ENCODE data around the gene SRRM4.

DNA sequence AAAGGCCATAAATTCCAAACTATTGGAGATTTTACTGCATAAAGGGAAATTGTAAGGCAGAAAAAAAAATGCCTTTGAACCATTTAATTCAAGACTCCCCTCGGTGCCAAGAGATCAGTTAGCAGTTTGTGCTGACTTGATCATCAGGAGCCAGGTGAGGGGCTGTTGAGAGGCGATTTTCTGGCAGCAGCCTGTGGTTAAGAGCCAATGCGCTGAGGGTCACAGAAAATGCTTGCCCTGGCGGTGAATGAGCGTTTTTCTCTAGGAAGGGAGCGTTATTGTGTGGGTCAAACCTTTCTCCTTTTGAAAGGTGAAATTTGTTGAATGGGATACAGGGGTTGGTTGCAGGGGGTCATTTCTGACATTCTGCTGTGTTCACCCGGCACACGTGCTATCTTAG lies 4.7 kb downstream of the SRRM4 start:
- TF ChIP-seq SUZ12 (IDR thresholded peaks at IDR 0.05), result no peak
- TF ChIP-seq SP1 (IDR thresholded peaks at IDR 0.05), result no peak
- no peak for TF ChIP-seq TARDBP (IDR thresholded peaks at IDR 0.05)
- no peak for TF ChIP-seq HDGF (IDR thresholded peaks at IDR 0.05; ENCODE audit: borderline replicate concordance)
- no peak for TF ChIP-seq FOXK2 (IDR thresholded peaks at IDR 0.05)
- TF ChIP-seq ZNF384 (IDR thresholded peaks at IDR 0.05), result no peak
- TF ChIP-seq, protein P1, sequence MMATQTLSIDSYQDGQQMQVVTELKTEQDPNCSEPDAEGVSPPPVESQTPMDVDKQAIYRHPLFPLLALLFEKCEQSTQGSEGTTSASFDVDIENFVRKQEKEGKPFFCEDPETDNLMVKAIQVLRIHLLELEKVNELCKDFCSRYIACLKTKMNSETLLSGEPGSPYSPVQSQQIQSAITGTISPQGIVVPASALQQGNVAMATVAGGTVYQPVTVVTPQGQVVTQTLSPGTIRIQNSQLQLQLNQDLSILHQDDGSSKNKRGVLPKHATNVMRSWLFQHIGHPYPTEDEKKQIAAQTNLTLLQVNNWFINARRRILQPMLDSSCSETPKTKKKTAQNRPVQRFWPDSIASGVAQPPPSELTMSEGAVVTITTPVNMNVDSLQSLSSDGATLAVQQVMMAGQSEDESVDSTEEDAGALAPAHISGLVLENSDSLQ (IDR thresholded peaks at IDR 0.05), result no peak
- TF ChIP-seq FOXM1 (IDR thresholded peaks at IDR 0.05; ENCODE audit: borderline replicate concordance), result no peak
